Lung microvascular endothelial cell (primary cell): ENCODE data around the gene SYT1. TPM values are rescaled to one million over a fixed set of nuclear protein-coding genes. Genes with fewer than 3 reads are reported as not detected.
"Not testable (repeated sequence)": the region's sequence is repeated elsewhere in the genome, so short reads cannot be mapped to it uniquely, and the experiment has no call there.

ENCODE experiments used
- DNase-seq, 2 donors: peaks; one replicate each; pipeline versions ENCODE4 v3.0.0 to v3.0.0-alpha.2; 2010; ENCODE audit warnings: low read depth in 2 of 2
- total RNA-seq: library from RNA; depleted of rRNA; stranded (reverse); fragments of >200 nt; gene quantifications from 2 replicates; pipeline ENCODE4 v1.2.1, GENCODE V29; 2014

Gene SYT1
- total RNA-seq: 2.0 and 5.4 TPM in 2 replicates

DNA sequence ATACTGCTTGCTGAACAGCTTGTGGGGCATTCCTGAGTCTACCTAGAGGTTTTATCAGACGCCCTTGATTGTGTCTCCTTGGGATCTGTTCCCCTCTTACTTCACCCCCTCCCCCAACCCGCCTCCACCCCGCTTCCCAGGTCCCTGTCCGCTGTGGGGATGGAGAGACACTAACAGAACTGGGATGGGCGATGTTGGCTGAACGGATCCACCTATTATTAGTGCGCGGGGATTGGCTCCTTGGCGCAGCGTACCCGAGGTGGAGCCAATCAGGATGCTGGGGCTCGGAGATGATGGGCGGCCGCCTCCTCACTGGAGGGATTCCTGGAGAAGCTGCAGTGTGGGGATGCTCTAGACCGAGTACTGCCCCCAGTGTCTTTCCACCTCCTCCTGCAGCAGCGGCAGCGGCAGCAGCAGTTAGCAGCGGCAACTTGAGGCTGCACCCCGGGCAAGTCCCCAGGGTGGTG is at the start of gene SYT1:
SYT1 (plus strand) TSS at position 372 of the 467 bp plus-strand sequence.
- DNase-seq: peak; percentile 86 to 87

DNA sequence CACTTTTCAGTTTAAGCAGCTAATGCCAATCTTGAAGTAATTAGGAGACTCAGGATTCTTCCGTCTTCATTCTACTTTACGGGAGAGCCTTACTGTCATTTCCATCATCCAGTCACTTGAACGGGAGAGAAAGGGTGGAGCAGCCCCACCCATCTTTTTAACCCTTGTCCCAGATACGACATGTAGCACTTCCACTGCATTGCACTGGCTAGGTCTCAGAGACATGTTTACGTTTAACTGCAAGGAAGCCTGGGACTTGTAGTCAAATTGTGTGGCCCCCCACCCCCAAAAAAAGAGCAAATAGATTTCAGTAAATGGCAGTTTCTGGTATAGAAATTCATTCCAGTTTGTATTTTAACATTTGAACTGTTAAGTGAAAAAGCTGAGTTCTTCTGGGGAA is 46.1 kb upstream of the SYT1 start:
- no peak for DNase-seq

DNA sequence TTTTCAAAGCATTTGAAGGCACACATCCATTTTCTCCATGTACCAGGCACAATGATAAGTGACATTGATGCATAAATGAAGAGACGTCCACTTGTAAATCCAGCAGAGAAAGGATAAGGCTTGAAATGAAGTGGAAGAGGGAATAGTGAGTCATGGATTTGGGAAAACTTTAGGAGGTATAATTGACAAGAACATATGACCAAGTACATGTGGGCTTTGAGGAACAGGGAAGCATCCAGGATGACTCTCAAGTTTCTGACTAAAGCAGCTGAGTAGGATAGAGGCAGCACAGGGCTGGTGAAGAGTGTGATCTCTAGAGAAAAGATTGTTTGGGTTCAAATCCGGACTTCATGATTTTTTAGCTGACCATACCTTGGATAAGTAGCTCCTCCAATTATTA is 43.6 kb upstream of the SYT1 start:
- DNase-seq: no peak

DNA sequence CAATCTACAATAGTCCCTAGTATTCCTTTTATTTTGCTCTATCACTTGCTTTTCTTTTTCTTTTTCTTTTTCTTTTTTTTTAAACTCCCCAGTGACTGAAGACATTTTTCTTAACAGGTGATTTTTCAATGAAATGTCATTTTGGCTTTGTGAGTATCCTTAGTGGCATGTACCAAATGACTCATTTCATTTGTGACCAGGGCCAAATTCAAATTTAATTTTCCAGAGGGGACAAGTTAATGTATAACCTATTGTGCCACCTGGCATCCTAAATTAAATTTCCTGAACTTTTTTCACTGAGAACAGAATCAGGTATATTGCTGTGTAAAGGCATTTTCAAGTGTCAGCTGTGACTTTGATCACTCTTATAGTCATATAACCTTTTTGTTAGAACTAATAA is 39.7 kb upstream of the SYT1 start:
- DNase-seq: no peak

DNA sequence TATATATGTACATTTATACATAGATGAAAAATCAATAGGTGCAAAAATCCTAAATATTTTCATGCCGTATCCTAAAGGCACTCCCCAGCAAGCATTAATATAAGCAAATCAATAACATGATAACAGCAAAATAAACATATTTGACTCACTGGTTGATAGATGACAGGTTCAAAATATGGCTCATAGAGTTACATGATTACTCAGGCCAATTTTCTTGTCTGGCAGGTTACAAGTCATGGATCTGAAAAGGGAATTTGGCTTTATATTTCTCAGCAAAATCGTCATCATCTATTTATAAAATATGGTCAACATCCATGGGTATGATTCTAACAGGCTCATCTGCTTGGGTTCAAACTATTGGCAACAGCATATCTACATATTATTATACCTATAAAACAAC is 34.9 kb upstream of the SYT1 start:
- no peak for DNase-seq

DNA sequence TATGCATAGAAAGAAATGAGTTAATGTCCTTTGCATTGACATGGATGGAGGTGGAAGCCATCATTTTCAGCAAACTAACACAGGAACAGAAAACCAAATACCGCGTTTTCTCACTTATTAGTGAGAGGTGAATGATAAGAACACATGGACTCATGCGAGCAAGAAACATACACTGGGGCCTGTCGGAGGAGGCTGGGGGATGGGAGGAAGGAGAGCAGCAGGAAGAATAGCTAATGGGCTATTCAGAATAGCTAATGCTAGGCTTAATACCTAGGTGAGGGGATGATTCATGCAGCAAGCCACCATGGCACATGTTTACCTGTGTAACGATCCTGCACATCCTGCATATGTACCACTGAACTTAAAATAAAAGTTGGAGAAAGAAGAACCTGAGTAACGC is 29.1 kb upstream of the SYT1 start:
- no peak for DNase-seq

DNA sequence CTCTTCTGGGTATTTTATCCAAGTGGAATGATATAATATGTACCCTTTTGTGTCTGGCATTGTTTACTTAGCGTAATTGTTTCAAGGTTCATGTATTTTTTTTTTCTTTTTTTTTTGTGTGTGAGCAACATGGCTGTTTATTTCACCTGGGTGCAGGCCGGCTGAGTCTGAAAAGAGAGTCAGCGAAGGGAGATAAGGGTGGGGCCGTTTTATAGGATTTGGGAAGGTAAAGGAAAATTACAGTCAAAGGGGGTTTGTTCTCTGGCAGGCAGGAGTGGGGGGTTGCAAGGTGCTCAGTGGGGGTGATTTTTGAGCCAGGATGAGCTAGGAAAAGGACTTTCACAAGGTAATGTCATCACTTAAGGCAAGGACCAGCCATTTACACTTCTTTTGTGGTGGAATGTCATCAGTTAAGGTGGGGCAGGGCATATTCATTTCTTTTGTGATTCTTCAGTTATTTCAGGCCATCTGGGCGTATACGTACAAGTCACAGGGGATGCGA is 24.0 kb upstream of the SYT1 start:
- DNase-seq: not testable (repeated sequence)

DNA sequence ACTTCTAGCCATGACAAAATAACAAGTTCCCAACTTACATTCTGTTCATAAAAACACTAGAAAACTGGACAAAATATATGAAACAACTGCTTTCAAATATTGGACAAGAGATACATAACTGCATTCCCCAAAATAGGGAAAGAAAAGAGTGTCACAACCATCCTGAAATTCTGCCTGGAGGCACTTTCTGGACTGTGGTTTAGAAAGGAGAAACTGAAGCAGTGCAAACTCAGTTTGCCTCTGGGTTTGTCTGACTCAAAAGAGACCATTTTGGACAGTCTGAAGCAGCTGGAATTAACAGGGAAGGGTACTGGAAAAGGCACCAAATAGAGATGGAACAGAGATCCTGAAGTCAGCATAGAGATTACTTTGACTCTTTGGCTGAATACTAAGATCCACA is 11.3 kb upstream of the SYT1 start:
- DNase-seq: no peak

DNA sequence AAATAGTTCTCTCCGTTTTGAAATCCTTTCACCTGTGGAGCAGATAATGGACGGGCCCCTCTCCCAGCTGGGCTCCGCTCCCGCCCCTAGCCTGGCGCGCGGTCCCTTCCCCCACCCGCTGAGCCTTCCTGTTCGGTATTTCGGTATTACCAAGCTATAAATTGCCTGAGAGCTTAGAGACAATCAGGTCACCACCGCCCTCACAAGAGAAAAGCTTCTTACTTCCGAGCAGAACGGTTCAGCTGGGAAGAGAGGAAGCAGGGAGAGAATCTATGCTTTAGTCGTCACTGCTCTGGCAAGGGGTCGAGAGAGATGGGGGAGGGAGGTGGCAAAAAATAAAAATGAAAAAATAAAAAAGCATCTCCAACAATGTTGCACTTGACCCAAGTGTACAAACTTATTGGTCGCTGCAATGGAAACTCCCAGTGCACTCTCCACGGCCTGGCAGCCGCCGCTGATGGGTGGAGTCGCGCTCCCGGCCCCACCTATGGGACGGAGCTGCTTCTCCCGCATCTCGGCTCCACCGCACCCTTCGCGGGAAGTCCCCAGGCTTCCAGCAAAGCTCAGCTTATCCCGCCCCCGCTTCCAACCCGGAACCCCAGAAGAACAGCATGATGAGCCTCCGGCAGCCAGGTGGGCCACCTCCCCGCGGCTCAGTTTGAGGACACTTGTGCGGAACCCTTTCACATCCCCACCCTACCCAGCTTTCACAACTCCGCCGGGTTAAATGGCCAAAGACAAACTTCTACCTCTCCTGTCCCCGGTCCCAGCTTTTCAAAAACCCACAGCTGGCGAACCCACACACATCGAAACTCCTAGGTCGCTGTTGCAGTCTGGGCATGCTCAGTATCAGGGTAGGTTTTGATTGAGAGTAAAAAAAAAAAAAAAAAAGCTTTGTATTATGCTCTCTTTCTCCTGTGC is 832 bp upstream of the SYT1 start:
- peak; percentile 71 to 77 for DNase-seq

DNA sequence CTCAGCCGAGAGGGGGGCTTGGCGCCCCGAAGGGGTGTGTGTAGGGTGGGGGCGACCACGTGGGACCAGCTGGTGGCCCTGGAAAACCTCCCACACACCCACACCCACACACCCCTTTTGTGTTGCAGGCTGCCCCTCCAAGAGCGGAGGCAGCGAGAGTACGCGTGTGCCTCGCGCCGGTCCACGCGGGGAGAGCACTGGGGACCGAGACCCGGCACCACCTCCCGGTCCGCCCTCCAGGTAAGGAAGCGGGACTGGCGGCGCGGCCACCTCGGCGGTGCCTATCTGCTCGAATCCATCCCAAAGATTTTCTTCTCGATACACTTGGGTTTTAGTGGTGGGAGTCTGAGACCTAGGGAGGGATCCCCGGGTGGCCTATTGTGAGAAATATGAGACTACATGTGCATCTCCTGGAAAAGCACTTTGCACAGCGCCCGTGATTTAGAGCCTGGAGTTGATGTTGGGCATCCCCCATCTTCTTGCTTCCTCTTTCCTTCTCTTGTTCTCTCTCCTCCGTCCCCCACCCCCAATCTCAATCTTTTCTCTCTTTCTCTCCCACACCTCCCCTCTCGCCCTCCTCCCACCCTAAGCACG is 393 bp downstream of the SYT1 start:
- peak; percentile 11 to 15 for DNase-seq

DNA sequence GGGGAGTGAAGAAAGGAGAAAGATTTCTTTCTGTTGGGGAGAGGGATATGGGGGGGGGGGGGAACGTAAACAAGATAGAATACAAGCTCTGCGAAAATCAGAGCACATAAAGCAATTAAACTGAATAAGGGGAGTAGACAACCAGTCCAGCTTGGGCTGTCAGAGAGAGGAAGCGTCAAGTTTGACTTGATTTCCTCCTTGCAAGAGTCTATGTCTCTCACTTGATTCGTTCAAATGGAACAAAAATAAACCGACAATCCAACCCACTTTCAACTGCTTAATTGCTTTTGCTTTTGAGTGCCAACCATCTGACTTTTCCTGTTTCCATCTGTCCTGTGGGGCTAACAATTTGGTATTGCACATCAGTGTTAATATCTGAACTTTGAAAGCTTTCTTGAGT is 942 bp downstream of the SYT1 start:
- peak; percentile 38 to 47 for DNase-seq

DNA sequence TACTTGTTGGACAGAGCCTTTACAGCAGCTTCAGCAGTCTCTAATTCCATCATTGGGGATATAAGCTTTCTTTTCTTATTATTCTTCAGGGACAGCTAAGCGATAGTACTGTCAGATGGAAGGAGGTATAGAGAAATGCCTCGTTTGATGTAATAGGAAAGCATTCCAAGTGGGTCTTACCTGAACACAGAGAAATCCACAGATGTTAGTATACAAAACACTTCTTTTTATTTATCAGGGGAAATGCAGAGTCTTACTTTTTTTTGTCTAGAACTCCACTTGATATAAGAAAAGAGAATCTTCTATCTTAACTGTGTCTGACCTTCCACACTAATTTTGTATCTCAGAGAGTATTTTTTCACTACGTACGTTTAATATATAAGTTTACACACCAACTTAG is 1.9 kb downstream of the SYT1 start:
- DNase-seq: no peak

DNA sequence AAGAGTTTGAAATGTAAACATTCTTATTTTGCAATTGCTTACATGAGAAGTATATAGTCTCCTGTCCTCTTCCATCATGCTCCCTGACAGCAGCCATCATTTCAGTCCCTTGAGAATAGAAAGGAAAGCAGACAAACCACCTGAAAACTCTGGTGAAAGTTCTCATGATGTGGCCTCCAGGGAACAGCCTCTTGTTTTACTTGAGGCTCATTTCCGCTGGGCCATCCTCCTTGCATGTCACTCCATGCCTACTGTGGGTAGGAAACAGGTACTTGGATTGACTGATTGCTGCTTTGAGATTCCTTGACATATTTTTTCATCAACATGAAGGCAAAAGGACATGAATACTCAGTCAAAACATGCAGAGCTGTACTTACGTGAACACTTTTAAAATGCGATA is 6.0 kb downstream of the SYT1 start:
- no peak for DNase-seq

DNA sequence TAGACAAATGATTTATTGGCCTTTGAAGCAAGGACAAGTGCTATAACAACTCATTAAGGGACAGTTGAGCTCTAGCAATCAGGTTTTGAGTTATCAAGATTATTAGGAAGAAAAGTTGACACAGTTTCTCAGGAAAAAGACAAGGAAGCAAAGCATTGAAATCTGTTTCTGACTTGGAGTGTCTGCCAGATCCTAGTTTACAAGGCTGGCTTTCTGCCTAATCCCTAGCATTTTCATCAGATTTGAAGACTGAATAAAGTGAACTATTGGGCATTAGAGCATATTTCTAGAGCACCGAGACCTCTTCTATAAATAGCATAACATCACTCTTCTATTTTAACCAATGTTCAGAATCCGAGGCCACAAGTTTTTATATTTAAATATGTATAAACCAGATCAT is 7.0 kb downstream of the SYT1 start:
- no peak for DNase-seq

DNA sequence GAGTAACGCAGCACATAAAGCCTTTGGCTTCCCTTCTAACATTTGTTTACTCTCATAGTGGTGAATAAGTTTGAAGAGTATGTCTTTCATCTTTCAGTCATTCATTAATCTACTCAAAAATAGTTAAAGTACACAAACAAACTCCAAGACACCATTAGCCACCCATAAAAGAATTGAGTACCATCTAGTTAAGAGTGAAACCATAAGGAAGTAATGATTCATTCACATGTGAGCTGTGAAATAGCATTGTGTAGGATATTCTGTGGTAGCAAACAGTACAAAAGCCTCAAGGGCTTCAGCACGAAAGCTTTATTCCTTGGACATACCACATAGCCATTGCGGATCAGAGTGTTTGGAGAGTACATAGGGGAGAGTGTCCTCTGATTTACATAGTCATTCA is 13.9 kb downstream of the SYT1 start:
- DNase-seq: peak in 1 of 2 donors; percentile 43

DNA sequence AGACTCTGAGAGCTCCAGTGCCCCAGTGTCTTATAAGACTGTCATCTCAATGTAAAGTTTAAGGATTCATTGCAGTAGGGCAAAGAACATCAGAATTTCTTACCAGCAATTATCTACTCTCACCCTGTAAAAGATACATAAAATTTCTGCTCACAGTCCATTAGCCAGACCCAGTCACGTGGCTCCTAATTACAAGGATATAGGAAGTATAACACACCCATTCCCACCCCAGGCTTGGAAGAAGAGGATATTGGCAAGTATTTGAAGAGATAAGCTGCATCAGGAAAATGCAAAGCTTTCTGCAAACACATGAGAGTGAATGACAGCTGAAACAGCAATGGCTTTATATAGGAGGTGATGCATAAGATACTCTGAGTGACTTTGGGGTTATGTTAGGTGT is 14.3 kb downstream of the SYT1 start:
- DNase-seq: no peak

DNA sequence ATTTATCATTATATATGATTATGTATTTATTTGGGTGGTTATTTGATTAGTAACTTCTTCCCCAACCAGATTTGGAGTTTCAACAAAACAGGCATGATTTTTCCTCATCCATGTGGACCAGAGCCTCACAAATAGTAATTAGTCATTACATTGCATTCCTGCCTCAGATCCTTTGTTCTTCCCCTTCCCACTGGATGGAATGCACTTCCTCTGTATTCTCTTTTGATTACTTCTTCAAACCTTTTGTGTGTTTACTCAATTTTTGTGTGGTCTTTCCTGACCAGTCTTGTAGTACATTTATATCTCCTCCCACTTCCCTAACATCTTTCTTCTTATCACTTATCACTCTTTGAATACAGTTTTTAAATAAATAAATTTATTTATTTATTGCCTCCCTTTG is 15.5 kb downstream of the SYT1 start:
- peak in 1 of 2 donors; percentile 67 for DNase-seq

DNA sequence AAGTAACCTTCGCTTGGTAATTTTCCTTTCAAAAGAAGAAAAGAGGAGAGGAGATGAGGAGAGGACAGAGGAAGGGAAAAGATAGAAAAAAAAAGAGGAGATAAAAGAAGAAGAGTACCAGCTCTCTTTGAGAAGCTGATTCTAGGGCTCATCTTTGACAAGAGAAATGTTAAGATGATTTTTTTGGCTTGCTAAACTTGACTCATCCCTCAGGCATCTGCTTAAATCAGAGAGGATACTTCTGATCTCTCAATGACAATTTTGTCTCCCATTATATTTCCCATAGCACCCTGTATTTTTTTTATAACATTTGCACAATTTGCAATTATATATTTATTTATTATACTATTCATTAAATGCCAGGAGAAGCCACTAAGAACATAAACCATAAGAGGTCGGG is 17.1 kb downstream of the SYT1 start:
- DNase-seq: no peak

DNA sequence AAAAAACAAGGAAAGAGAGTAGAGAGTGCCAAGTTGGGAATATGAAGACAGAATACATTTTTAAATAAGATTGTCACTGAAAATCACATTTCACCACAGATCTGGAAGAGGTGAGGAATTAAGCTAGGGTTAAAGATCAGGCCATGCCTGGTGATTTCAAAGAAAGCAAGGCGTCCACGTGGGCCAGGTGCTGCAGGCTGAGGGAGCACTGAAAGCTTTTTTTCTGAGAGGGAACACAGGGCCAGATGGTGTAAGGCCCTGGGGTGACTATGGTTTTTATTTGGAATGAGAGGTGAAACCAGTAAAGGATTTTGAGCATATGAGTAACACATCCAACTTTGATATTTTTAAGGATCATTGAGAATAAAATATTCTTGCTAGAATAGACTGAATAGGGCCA is 20.9 kb downstream of the SYT1 start:
- DNase-seq: no peak

DNA sequence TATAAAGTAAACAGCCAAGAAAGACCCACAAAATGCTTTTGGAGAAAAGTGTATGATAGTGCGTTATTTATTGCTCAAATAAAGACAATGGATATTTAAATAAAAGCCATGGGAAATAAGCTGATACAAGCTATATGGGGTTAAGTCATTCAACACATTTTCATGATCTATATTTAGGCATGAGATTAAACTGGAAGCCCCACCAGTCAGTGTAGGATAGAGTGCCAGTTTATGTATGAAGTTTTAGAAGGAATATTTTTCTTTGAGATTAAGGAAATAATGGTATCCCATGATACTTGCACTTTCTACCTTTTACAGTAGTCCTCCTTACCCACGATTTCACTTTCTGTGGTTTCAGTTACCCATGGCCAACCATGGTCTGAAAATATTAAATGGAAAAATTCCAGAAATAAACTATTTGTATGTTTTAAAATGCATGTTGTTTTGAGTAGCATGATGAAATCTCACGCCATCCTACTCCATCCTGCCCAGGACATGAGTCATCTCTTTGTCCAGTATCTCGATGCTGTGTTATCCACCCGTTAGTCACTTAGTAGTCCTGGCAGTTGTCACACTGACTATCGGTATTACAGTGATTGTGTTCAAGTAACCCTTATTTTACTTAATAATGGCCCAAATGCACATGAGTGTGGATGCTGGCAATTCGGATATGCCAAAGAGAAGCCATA is 22.3 kb downstream of the SYT1 start:
- DNase-seq: peak; percentile 84 to 94

DNA sequence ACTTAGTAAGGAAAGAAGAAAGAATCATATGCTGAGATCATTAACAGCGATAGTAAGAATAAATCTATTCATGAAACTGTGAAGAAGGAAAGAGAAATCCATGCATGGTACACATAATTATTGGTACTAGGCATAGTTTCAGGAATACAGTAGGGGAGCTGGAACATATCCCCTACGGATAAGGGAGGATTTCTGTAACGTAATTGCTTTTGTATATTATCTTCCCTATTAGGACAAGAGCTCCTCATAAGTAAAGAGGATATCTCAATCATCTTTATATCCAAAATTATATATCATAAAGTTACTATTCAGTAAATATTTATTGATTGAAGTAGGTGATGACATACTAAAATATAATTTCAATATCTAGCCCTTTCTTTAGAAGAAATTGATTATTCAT is 22.9 kb downstream of the SYT1 start:
- no peak for DNase-seq

DNA sequence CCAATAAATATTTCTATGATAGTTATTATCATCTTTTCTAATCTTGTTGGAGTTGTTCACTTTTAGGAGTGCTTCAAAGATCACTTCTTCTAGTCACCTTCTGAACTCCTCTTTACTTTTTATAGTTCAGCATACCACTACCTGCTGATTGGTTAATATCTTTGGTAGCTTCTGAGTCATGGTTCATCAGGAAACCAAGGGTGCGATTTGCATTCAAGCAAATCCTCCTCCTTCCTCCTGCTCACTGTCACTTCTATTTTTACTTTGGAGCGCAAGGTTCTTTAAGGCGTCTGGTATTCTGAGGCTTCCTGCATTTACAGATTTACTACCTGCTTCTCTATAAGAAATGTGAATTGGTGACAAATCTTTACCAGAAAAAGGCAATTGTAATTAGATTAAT is 24.0 kb downstream of the SYT1 start:
- peak in 1 of 2 donors; percentile 61 for DNase-seq
